IPS-NIHi11 (cell line): Measurements from ENCODE around the gene CATSPERD.

Experiments
- DNase-seq: peaks from one replicate; pipeline ENCODE4 v3.0.0; 2012; ENCODE audit warnings: mixed read lengths, low spot score

The CATSPERD gene

GRCh38 chr19:5806133-5806489 is 85.7 kb downstream of the CATSPERD start:
- DNase-seq, result no peak

DNA sequence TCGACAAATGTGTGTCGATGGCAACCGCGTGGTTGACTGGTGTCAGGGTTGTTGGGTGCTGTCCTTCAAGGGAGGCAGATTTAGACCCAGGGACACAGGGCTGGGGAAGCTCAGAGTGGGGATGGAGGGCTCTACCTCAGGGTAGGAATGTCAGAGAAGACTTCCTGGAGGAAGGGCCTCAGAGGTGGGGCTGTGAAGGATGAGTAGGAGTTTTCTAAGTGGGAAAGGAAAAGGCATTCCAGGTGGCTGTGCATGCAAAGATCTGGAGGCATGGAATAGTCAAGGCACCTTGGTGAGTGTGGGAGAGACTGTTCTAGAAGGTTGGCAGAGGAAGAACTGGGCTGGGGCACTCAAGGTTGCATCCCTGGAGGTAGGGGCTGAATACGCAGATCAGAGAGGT is 86.5 kb downstream of the CATSPERD start:
- no peak for DNase-seq

- no peak for DNase-seq
Observed at GRCh38 chr19:5808120-5808816, 87.8 kb downstream of the CATSPERD start.

- no peak for DNase-seq
Observed at GRCh38 chr19:5809053-5809452, 88.6 kb downstream of the CATSPERD start.

DNA sequence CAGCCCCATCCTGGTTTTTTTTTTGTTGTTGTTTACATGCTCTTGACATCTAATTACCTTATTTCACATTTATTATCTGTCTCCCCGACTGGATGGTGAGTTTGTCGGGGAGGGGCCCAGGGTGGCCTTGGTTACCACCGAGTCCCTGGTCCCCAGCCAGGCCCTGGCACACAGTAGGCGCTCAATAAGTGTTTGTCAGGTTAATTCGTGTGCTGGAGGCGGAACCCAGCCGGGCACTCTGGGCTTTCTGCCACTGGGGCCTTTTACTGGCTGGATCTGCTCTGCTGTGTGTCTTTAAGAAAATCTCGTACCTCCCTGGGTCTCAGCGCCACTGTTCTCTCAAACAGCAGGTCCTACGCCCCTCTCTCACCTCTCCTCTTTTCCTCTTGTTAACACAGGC is 89.0 kb downstream of the CATSPERD start:
- DNase-seq, result no peak

DNA sequence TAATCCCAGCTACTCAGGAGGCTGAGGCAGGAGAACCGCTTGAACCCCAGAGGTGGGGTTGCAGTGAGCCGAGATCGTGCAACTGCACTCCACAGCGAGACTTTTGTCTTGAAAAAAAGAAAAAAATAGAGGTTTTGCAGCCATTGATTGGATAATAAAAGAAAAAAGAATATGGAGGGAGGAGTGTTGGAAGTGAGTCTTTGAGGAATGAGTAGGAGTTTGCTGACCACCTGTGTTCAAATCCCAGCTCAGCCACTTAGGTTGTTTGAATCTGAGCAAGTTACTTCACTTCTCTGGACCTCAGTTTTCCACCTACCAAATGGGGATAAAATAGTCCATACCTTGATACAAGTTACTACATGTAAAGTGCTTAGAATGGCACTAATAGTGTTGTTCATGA is 90.7 kb downstream of the CATSPERD start:
- DNase-seq, result no peak

DNA sequence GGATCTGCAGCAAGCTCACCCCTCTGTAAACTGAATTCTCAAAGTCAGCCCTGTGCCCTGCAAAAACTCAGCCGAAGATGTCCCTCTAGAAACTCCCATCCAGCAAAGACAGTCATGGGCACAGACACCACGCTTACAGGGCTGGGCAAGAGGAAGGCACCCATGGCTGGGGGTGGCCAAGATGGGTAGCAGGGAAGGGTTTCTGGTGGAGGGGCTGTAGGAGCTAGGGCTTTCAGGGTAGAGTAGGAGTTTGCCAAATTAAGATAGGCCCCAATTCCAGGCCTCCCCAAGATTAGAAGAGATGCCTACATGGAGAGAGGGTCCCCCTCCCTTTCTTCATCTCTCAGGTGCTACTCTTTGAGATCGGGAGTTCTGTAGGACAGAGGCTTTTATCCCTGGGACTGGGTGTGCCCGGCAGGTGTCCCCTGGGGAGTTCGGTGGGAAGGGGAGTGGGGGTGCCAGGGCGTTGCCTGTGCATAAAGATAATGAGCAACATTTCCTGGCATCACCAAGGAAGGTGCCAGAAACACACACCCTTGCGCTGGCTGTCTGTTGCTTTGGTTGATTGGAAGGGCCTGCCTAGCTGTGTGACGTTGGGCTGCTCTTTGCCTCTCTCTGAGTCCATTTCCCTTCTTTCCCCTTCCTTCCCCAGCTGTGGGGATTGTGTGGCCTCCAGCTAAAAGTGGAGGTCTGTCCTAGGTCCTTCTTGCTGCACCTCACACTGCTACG is 93.8 kb downstream of the CATSPERD start:
- DNase-seq, result no peak

GRCh38 chr19:5814852-5815246 is 94.4 kb downstream of the CATSPERD start:
- no peak for DNase-seq

- DNase-seq, result no peak
Observed at GRCh38 chr19:5817218-5817617, 96.8 kb downstream of the CATSPERD start.

DNA sequence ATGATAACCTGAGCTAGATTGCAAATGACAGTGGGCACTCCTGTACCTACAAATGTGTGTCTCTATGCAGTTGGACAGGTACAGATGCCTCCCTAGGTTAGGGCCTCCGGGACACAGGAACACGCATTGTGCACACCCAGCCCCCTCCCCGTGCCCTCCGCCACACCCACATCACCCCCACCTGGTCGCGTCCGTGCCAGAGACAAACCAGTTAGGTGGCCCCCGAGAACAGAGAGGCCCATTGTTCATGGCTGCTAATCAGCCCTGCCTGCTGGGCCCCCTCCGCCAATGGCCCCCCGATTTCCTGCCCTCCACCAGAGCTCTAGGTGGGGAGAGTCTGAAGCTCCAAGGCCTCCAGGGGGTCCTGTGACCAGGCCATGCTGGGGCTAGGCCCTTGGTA is 98.2 kb downstream of the CATSPERD start:
- no peak for DNase-seq

DNA sequence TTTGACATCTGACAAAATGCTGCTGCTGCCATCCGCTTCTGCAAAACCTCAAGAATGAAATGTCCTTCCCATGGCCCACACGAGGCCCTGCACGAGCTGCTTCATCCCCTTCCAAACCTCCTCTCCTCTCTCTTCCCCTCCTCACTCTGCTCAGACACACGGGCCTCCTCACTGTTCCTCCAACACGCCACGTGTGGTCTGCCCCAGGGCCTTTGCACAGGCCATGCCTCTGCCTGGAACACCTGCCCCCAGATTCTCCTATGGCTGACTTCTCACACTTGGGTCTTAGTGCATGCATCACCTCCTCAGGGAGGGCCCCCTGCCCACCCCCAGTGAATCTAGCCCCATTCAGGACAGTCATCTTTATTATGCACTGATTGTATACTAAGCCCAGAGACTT is 100.3 kb downstream of the CATSPERD start:
- DNase-seq, result no peak

DNA sequence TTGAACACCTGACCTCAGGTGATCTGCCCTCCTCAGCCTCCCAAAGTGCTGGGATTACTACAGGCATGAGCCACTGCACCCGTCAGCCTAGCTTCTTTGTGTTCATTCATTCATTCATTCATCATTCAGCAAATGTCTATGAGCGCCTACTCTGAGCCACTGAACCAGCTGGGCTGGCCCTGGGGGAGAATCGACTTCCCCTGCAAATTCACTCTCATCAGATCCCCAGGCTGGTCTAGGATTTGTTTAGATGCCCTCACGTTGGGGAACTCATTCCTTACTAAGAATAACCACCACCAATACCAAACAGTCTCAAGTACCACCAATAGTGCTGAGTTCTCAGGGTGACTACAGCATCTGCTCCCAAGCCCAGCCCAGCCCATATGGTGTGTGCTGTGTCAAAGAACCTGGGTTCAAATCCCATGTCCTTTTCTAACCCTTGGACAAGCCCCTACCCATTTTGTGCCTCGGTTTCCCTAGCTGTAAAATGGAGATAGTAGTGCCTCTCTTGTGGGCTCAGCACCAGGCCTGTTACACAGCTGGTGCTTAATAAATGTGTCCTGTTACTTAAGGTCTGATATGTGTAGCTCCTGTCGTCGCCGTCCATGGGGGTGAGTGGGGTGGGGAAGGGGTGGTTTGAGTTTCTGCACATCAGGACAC is 101.2 kb downstream of the CATSPERD start:
- DNase-seq, result no peak

- no peak for DNase-seq
Observed at GRCh38 chr19:5822181-5822844, 101.9 kb downstream of the CATSPERD start.

DNA sequence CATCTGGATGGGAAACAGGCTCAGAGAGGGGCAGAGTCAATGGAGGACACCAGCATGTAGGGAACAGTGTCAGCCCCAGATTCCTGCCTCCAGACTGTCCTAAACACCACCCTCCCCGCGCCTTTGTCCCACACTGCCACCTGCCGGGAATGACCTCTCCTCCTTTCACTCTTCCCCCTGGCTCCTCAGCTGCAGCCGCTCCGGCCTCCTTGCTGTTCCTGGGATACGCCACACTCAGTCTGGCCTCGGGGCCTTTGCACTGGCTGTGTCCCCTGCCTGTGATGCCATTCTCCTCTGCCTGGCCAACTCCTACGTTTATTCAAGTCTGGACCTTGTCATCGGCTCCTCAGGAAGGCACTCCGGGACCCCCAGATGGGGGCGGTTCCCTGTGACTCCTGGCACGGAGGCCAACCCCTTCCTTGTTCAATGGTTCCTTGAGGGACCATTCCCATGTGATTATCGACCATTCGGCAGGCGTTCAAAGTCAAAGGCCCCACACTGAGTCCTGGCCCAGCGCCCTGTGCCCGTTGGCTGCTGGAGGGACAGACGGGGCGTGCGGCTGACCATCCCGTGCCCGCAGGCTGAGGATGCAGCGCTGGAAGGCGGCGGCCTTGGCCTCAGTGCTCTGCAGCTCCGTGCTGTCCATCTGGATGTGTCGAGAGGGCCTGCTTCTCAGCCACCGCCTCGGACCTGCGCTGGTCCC is 103.3 kb downstream of the CATSPERD start:
- DNase-seq, result no peak

DNA sequence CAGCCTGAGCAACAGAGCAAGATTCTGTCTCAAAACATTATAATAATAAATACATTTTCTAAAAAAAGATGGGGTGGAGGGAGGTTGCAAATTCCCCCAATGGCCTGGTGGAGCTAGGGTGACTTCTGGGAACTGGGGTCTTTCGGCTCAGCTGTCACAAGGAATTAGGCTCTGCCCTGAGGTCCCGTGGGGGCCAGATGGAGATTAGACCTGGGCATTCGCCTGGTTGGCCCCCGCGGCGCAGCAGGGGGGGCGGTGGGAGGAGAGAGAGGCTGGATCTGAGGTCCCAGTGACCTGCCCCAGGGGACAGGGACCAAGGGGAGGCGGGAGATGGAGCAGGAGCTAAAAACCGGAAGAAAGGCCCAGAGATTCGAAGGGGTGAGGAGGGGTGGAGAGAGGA is 104.3 kb downstream of the CATSPERD start:
- no peak for DNase-seq

DNA sequence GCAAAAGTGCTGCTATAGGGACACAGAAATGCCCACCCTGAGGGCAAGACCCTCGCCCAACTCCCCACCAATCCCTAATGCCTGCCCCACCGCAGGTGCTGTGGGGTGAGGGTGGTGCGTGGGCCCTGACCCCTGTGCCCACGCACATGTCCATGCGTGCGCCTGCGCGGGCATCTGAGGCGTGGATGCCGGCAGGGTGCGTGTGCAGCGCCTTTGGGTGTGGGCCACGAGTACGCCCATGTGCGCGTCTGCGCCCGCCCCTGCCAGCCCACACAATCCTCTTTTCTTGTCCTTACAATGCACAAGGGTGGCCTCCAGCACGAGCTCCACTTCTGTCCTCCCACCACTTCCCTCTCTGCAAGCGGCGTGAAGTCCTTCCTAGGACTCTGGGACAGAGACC is 104.7 kb downstream of the CATSPERD start:
- DNase-seq, result no peak

DNA sequence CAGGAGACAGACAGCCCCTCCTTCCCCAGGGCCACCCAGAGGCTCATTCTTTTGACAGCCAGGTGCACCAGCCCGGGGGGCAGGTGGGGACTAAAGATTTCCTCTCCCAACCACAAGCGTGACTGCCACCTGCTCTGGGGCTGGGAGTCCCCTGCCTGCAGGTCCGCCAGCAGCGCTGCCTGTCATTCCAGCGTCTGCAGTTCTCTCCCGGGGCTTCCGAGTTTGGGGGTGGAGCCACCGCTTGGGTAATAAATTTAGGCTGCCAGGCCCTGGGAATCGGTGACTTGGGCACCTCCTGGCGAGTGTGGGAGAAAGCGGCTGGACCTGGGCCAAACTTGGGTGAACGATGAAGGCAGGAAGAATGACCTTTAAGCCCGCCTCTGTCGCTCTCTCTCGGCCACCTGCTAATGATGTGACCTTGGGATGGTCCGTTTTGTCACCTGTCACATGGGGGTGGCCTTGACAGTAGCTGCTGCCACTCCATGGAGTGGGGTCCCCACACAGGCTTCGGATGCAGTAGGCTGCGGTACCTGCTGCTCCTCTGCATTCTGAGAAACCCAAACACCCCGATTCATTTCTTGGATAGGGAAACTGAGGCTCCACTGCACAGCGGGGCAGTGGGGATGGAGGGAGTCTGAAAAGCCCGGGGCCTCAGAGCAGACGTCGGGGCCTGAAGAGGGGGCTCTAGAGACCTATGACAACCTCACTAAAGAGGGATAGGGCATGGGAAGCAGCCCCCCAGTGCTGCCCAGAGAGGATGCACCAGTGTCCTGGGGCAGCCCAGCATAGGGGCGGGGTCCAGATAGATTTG is 106.3 kb downstream of the CATSPERD start:
- DNase-seq, result peak; percentile 68

- no peak for DNase-seq
Observed at GRCh38 chr19:5827342-5827890, 107.0 kb downstream of the CATSPERD start.

DNA sequence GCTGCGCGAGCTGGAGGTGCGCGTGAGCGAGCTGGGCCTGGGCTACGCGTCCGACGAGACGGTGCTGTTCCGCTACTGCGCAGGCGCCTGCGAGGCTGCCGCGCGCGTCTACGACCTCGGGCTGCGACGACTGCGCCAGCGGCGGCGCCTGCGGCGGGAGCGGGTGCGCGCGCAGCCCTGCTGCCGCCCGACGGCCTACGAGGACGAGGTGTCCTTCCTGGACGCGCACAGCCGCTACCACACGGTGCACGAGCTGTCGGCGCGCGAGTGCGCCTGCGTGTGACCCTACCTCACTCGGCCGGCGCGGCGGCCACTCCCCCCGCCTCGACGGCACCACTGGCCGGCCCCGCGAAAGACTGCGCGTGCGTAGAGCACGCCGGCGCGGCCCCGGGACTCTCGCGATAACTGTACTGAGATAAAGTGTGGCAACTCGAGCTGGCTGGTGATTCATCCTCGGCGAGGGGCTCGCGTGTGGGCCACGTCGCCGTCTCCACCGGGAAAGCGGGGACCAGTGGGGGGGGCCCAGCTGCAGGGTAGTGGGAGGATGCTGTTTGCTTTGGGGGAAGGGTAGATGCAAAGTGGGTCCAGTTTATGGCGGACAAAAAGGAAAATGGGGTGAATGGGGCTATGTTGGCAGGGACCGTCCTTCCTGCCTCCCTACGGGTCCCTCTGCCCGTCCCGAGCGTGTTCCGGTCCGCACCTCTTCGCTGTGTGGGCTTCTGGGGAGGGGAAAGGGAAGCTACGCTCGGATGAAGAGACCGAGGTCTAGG is 107.6 kb downstream of the CATSPERD start:
- DNase-seq, result peak; percentile 97
